MCF 10A (cell line): Measurements from ENCODE around the gene RNASE2. TPM values are rescaled to one million over a fixed set of nuclear protein-coding genes. Genes with fewer than 3 reads are reported as not detected.

ENCODE experiments used
- BruUV-seq: library from RNA; stranded (reverse); fragments of 400-500 nt; replicated peaks from 2 replicates; lab custom pipeline; 2021; lab: Mats Ljungman, UMichigan
- CTCF ChIA-PET: fragments of 300-600 bp; sonication (Branson Sonifier 250); formaldehyde crosslinking; extraction: SDS; loops from one replicate; lab custom pipeline; 2021; ENCODE audit warnings: antibody characterized with exemption, inconsistent platforms; lab: Yijun Ruan, JAX
- POLR2A ChIA-PET: fragments of 300-600, 350-650 bp; sonication (Branson Sonifier 250); formaldehyde crosslinking; extraction: SDS; loops from one replicate; lab custom pipeline; 2020; ENCODE audit warnings: antibody characterized with exemption, inconsistent platforms; lab: Yijun Ruan, JAX
- DNase-seq: peaks from one replicate; pipeline ENCODE4 v3.0.0-alpha.2; 2018; ENCODE audit not compliant: unreplicated experiment
- H3K27ac Mint-ChIP-seq: one replicate; pipeline ENCODE4 v1.8.0; 2022; ENCODE audit warnings: mild to moderate bottlenecking, low read depth, mixed read lengths; ENCODE audit not compliant: unreplicated experiment
- H3K27me3 Mint-ChIP-seq: one replicate; pipeline ENCODE4 v1.8.0; 2022; ENCODE audit warnings: mixed read lengths; ENCODE audit not compliant: insufficient read depth, unreplicated experiment
- H3K36me3 Mint-ChIP-seq: one replicate; pipeline ENCODE4 v1.8.0; 2022; ENCODE audit warnings: mild to moderate bottlenecking, moderate library complexity, mixed read lengths; ENCODE audit not compliant: insufficient read depth, unreplicated experiment
- H3K4me1 Mint-ChIP-seq: one replicate; pipeline ENCODE4 v1.8.0; 2022; ENCODE audit warnings: mixed read lengths; ENCODE audit not compliant: insufficient read depth, unreplicated experiment
- H3K4me3 Mint-ChIP-seq: one replicate; pipeline ENCODE4 v1.8.0; 2022; ENCODE audit warnings: mild to moderate bottlenecking, moderate library complexity, mixed read lengths; ENCODE audit not compliant: unreplicated experiment
- H3K9me3 Mint-ChIP-seq: one replicate; pipeline ENCODE4 v1.8.0; 2022; ENCODE audit warnings: mixed read lengths; ENCODE audit not compliant: unreplicated experiment
- CTCF ChIP-seq: fragments of 200-600 bp; IDR thresholded peaks from one replicate; pipeline ENCODE4 v1.8.0; 2022; ENCODE audit warnings: antibody characterized with exemption, mild to moderate bottlenecking; ENCODE audit not compliant: unreplicated experiment
- intact Hi-C: fragments of 100-400 bp; cut with micrococcal nuclease; formaldehyde crosslinking; loops from 2 replicates; pipeline ENCODE4 v1.14.1; 2022
- total RNA-seq: library from RNA; stranded (reverse); gene quantifications from 2 replicates; pipeline ENCODE4 v1.2.3, GENCODE V29; 2022

The RNASE2 gene
- total RNA-seq, 1 experiment from 2014 or later: not detected

- POLR2A ChIA-PET: interaction anchor here (0.6 to 2.6 kb wide), 10 partner anchors 10 to 516 kb away, joined by 3 to 19 read pairs (median 4); partner anchors contain the start of genes APEX1, PIP4P1 and SLC39A2
- Mint-ChIP-seq H3K36me3 (peaks cover 4% of the 10 kb centered on the region), H3K27ac (peak overlapping the region; percentile 27), H3K4me1 (peaks cover 16% of the 10 kb centered on the region), H3K4me3 (peak overlapping the region; percentile 84), H3K27me3 (peaks cover 8% of the 10 kb centered on the region), H3K9me3 (no peaks in the 10 kb centered on the region)
- CTCF ChIA-PET: interaction anchor here (0.5 to 7.4 kb wide), 80 partner anchors 9 to 1459 kb away, joined by 3 to 147 read pairs (median 5); partner anchors contain the start of genes RNASE13, RNASE4, RNASE7 and SLC39A2
- peak; percentile 75 for TF ChIP-seq CTCF
- BruUV-seq: no TSS peak
- peak; percentile 78 for DNase-seq
- intact Hi-C loops: loop anchor here (1.0 to 10.0 kb wide), 6 partner anchors 16 to 646 kb away; no protein-coding TSS in a partner anchor
Measured at GRCh38 chr14:20970983-20971704, 15.9 kb downstream of the RNASE2 start.

GRCh38 chr14:20971705-20972021, 16.4 kb downstream of the RNASE2 start:
- POLR2A ChIA-PET: interaction anchor here (0.6 to 2.6 kb wide), 9 partner anchors 11 to 510 kb away, joined by 3 to 19 read pairs (median 4); partner anchors contain the start of genes PIP4P1 and SLC39A2

GRCh38 chr14:20973501-20973900, 18.2 kb downstream of the RNASE2 start:
- no peaks in the 10 kb centered on the region for H3K27me3 Mint-ChIP-seq
- H3K27ac Mint-ChIP-seq: no peak overlapping the region
- peaks cover 4% of the 10 kb centered on the region for H3K36me3 Mint-ChIP-seq
- no peak overlapping the region for H3K4me3 Mint-ChIP-seq
- no TSS peak for BruUV-seq
- TF ChIP-seq CTCF: no peak
- CTCF ChIA-PET: interaction anchor here (0.6 to 7.4 kb wide), 20 partner anchors 10 to 1246 kb away, joined by 3 to 147 read pairs (median 4); partner anchors contain the start of gene RNASE7
- H3K4me1 Mint-ChIP-seq: peaks cover 16% of the 10 kb centered on the region
- intact Hi-C loops: loop anchor here (5.0 to 10.0 kb wide), 2 partner anchors 341 to 649 kb away; no protein-coding TSS in a partner anchor
- no peak for DNase-seq
- POLR2A ChIA-PET: interaction anchor here (0.6 to 2.9 kb wide), 4 partner anchors 14 to 354 kb away, joined by 3 to 26 read pairs (median 4); partner anchors contain the start of gene SLC39A2
- no peaks in the 10 kb centered on the region for H3K9me3 Mint-ChIP-seq

More at GRCh38 chr14:20971705-20972021, 16.4 kb downstream of the RNASE2 start:
- no peak overlapping the region for H3K27ac Mint-ChIP-seq
- BruUV-seq: no TSS peak
- peaks cover 4% of the 10 kb centered on the region for H3K36me3 Mint-ChIP-seq
- H3K9me3 Mint-ChIP-seq: no peaks in the 10 kb centered on the region
- no peak for TF ChIP-seq CTCF
- intact Hi-C loops: loop anchor here (1.0 to 10.0 kb wide), 6 partner anchors 16 to 647 kb away; no protein-coding TSS in a partner anchor
- peaks cover 16% of the 10 kb centered on the region for H3K4me1 Mint-ChIP-seq
- CTCF ChIA-PET: interaction anchor here (0.6 to 7.4 kb wide), 49 partner anchors 9 to 1458 kb away, joined by 3 to 147 read pairs (median 7); partner anchors contain the start of genes RNASE13, RNASE7 and SLC39A2
- no peak for DNase-seq
- peaks cover 8% of the 10 kb centered on the region for H3K27me3 Mint-ChIP-seq
- peak overlapping the region; percentile 84 for H3K4me3 Mint-ChIP-seq

- no peaks in the 10 kb centered on the region for H3K36me3 Mint-ChIP-seq
- no peak for TF ChIP-seq CTCF
- POLR2A ChIA-PET: interaction anchor here (1.0 to 1.4 kb wide), 2 partner anchors 10 to 13 kb away, joined by 3 read pairs; no protein-coding TSS in a partner anchor
- no peaks in the 10 kb centered on the region for H3K9me3 Mint-ChIP-seq
- no peak overlapping the region for H3K27ac Mint-ChIP-seq
- no peak for DNase-seq
- H3K4me3 Mint-ChIP-seq: no peak overlapping the region
- H3K4me1 Mint-ChIP-seq: peaks cover 15% of the 10 kb centered on the region
- no peaks in the 10 kb centered on the region for H3K27me3 Mint-ChIP-seq
- CTCF ChIA-PET: interaction anchor here (0.6 to 7.4 kb wide), 4 partner anchors 7 to 364 kb away, joined by 3 to 147 read pairs (median 3); no protein-coding TSS in a partner anchor
- BruUV-seq: no TSS peak
- intact Hi-C loops: loop anchor here (10.0 kb wide), 1 partner anchor 651 kb away; no protein-coding TSS in a partner anchor
Measured at GRCh38 chr14:20976291-20976690, 21.0 kb downstream of the RNASE2 start.
